SK-N-SH (cell line): ENCODE data around the gene PPP1R3F. TPM values are rescaled to one million over a fixed set of nuclear protein-coding genes. Genes with fewer than 3 reads are reported as not detected.
"Not testable (repeated sequence)": the region's sequence is repeated elsewhere in the genome, so short reads cannot be mapped to it uniquely, and the experiment has no call there.

ENCODE experiments used
- CTCF ChIA-PET: fragments of 300-600, 350-600 bp; formaldehyde crosslinking; extraction: SDS; loops from one replicate; lab custom pipeline; 2021; lab: Yijun Ruan, JAX
- POLR2A ChIA-PET: fragments of 350-600 bp; sonication (Branson Sonifier 250); formaldehyde crosslinking; extraction: SDS; loops from one replicate; lab custom pipeline; 2020; ENCODE audit warnings: antibody characterized with exemption, inconsistent platforms; lab: Yijun Ruan, JAX
- DNase-seq: peaks from one replicate; pipeline ENCODE4 v3.0.0; 2012
- H2AFZ ChIP-seq: fragments of 200-600 bp; sonication (generic); 2 replicates; pipeline ENCODE4 v1.8.1; 2016; ENCODE audit warnings: antibody characterized with exemption, mild to moderate bottlenecking, low read depth
- H3F3A ChIP-seq: fragments of 200-600 bp; sonication (generic); replicated peaks from 2 replicates; pipeline ENCODE3; 2016; ENCODE audit warnings: antibody characterized with exemption, mild to moderate bottlenecking; ENCODE audit not compliant: insufficient read depth
- H3K27ac ChIP-seq, 2 experiments: fragments of 200-500 bp in 1 of 2; fragments of 200-600 bp in 1 of 2; sonication (Bioruptor generic) in 1 of 2; sonication (generic), shearing (Covaris generic) in 1 of 2; 2 replicates each; pipeline versions ENCODE4 v1.5.1 to v1.6.1; 2014 to 2016; ENCODE audit warnings: low read depth in 2 of 2, inconsistent platforms in 1 of 2, low read length in 1 of 2, mild to moderate bottlenecking in 1 of 2, mixed read lengths in 1 of 2
- H3K27me3 ChIP-seq: fragments of 200-600 bp; sonication (generic), shearing (Covaris generic); 2 replicates; pipeline ENCODE4 v1.6.1; 2016; ENCODE audit warnings: mixed run types; ENCODE audit not compliant: insufficient read depth
- H3K36me3 ChIP-seq, 2 experiments: fragments of 200-500 bp in 1 of 2; fragments of 200-600 bp in 1 of 2; sonication (Bioruptor generic) in 1 of 2; sonication (generic) in 1 of 2; replicated peaks in 1 of 2; 2 replicates each; pipeline versions ENCODE3 to v1.5.1; 2014 to 2016; ENCODE audit warnings: low read length in 1 of 2, mild to moderate bottlenecking in 1 of 2; ENCODE audit not compliant: insufficient read depth in 2 of 2, control insufficient read depth in 1 of 2
- H3K4me1 ChIP-seq, 2 experiments: fragments of 200-500 bp in 1 of 2; fragments of 200-600 bp in 1 of 2; sonication (Bioruptor generic) in 1 of 2; sonication (generic), shearing (Covaris generic) in 1 of 2; 2 replicates each; pipeline versions ENCODE4 v1.5.1 to v1.6.1; 2014 to 2016; ENCODE audit warnings: low read depth in 1 of 2, low read length in 1 of 2, mixed run types in 1 of 2; ENCODE audit not compliant: insufficient read depth in 2 of 2, control insufficient read depth in 1 of 2
- H3K4me2 ChIP-seq: fragments of 200-600 bp; sonication (generic), shearing (Covaris generic); 2 replicates; pipeline ENCODE4 v1.6.1; 2017; ENCODE audit warnings: mixed run types
- H3K4me3 ChIP-seq, 2 experiments: fragments of 200-500 bp in 1 of 2; fragments of 200-600 bp in 1 of 2; sonication (Bioruptor generic) in 1 of 2; sonication (generic), shearing (Covaris generic) in 1 of 2; 2 replicates each; pipeline versions ENCODE4 v1.5.1 to v1.8.1; 2014 to 2016; ENCODE audit warnings: low read depth in 2 of 2, inconsistent platforms in 1 of 2, low read length in 1 of 2, mild to moderate bottlenecking in 1 of 2, mixed read lengths in 1 of 2, moderate library complexity in 1 of 2
- H3K79me2 ChIP-seq: fragments of 200-600 bp; sonication (generic); 2 replicates; pipeline ENCODE4 v1.8.1; 2017; ENCODE audit warnings: mild to moderate bottlenecking; ENCODE audit not compliant: insufficient read depth
- H3K9ac ChIP-seq: fragments of 200-600 bp; sonication (generic); 2 replicates; pipeline ENCODE4 v1.6.1; 2017; ENCODE audit warnings: mixed run types
- H3K9me2 ChIP-seq: fragments of 200-600 bp; sonication (generic); 2 replicates; pipeline ENCODE4 v1.6.1; 2017; ENCODE audit warnings: mixed run types
- H3K9me3 ChIP-seq: fragments of 200-600 bp; sonication (generic); 2 replicates; pipeline ENCODE4 v1.6.1; 2017; ENCODE audit warnings: mixed run types, mild to moderate bottlenecking, moderate library complexity
- H4K20me1 ChIP-seq: fragments of 200-600 bp; sonication (generic); 2 replicates; pipeline ENCODE4 v1.6.1; 2017; ENCODE audit warnings: mild to moderate bottlenecking, mixed run types; ENCODE audit not compliant: insufficient read depth
- CHD2 ChIP-seq: fragments of 150-350 bp; IDR thresholded peaks from 2 replicates; pipeline ENCODE4 v1.6.1; 2018; ENCODE audit warnings: low read length; ENCODE audit not compliant: partially characterized antibody
- ELF1 ChIP-seq: IDR thresholded peaks from 2 replicates; pipeline ENCODE4 v1.4.0; 2012
- EP300 ChIP-seq, 2 experiments: IDR thresholded peaks; 2 replicates each; pipeline versions ENCODE4 v1.4.0 to v1.6.1; 2012; ENCODE audit warnings: borderline replicate concordance in 1 of 2, low read depth in 1 of 2, low read length in 1 of 2
- EZH2phosphoT487 ChIP-seq: fragments of 200-600 bp; sonication (generic); IDR thresholded peaks from 2 replicates; pipeline ENCODE4 v1.6.1; 2017; ENCODE audit warnings: low read depth, mixed run types, mild to moderate bottlenecking, antibody characterized with exemption, moderate library complexity, borderline replicate concordance
- FOSL2 ChIP-seq: IDR thresholded peaks from 2 replicates; pipeline ENCODE4 v1.4.0; 2012; ENCODE audit warnings: low read depth, mild to moderate bottlenecking, moderate library complexity, borderline replicate concordance
- FOXJ3 ChIP-seq: sonication (generic); formaldehyde crosslinking; IDR thresholded peaks from 2 replicates; pipeline ENCODE4 v1.5.1; 2020; ENCODE audit warnings: mild to moderate bottlenecking, missing genetic modification reagents
- GATA2 ChIP-seq: sonication (generic); formaldehyde crosslinking; IDR thresholded peaks from 2 replicates; pipeline ENCODE4 v1.5.0; 2020; ENCODE audit warnings: mild to moderate bottlenecking, missing genetic modification reagents
- JUND ChIP-seq: IDR thresholded peaks from 2 replicates; pipeline ENCODE4 v1.4.0; 2012
- MEF2A ChIP-seq: IDR thresholded peaks from 2 replicates; pipeline ENCODE4 v1.4.0; 2012; ENCODE audit warnings: low read depth, borderline replicate concordance
- MXI1 ChIP-seq: IDR thresholded peaks from 2 replicates; pipeline ENCODE4 v1.6.1; 2012; ENCODE audit warnings: mild to moderate bottlenecking, low read depth, low read length, improper control_type of control experiment
- POLR2AphosphoS5 ChIP-seq: IDR thresholded peaks from 2 replicates; pipeline ENCODE4 v1.6.1; 2012; ENCODE audit warnings: low read depth, low read length
- RAD21 ChIP-seq: IDR thresholded peaks from 2 replicates; pipeline ENCODE4 v1.6.1; 2012; ENCODE audit warnings: mild to moderate bottlenecking, low read length
- RFX5 ChIP-seq: IDR thresholded peaks from 2 replicates; pipeline ENCODE4 v1.6.1; 2012; ENCODE audit warnings: mild to moderate bottlenecking, improper control_type of control experiment, low read length
- RXRA ChIP-seq: IDR thresholded peaks from 2 replicates; pipeline ENCODE4 v1.4.0; 2012; ENCODE audit warnings: low read depth, mild to moderate bottlenecking, borderline replicate concordance
- SIN3A ChIP-seq: IDR thresholded peaks from 2 replicates; pipeline ENCODE4 v1.6.1; 2012; ENCODE audit warnings: low read depth, mild to moderate bottlenecking, low read length, moderate library complexity, borderline replicate concordance
- SMC3 ChIP-seq: IDR thresholded peaks from 2 replicates; pipeline ENCODE4 v1.6.1; 2012; ENCODE audit warnings: low read depth, low read length, improper control_type of control experiment
- TCF12 ChIP-seq: IDR thresholded peaks from 2 replicates; pipeline ENCODE4 v1.4.0; 2012
- WGBS: methylation state at CpG from one replicate; pipeline ENCODE4 v1.1.6; 2017; ENCODE audit warnings: low lambda C conversion rate; 5-methylcytosine and 5-hydroxymethylcytosine counted together
- polyA plus RNA-seq, 3 experiments: library from polyadenylated mRNA; depleted of rRNA; stranded (reverse); fragments of >200 nt; gene quantifications; 2 replicates each; pipeline ENCODE4 v1.2.3, GENCODE V29; 2012
- TF ChIP-seq, protein P1 (sequence below): fragments of 150-350 bp; IDR thresholded peaks from 2 replicates; pipeline ENCODE4 v1.6.1; 2016; ENCODE audit warnings: mild to moderate bottlenecking, low read depth, low read length
- TF ChIP-seq, protein P2 (sequence below): fragments of 150-350 bp; IDR thresholded peaks from 2 replicates; pipeline ENCODE4 v1.6.1; 2017; ENCODE audit warnings: antibody characterized with exemption, low read length, low read depth, borderline replicate concordance
- TF ChIP-seq, protein P3 (sequence below): fragments of 200-600 bp; sonication (generic); IDR thresholded peaks from 2 replicates; pipeline ENCODE4 v1.6.1; 2017; ENCODE audit warnings: antibody characterized with exemption, mild to moderate bottlenecking, moderate library complexity

PPP1R3F gene
- polyA plus RNA-seq, 1 of the 3 experiments (the other 2 are of a cell fraction) = 6.2 TPM

DNA sequence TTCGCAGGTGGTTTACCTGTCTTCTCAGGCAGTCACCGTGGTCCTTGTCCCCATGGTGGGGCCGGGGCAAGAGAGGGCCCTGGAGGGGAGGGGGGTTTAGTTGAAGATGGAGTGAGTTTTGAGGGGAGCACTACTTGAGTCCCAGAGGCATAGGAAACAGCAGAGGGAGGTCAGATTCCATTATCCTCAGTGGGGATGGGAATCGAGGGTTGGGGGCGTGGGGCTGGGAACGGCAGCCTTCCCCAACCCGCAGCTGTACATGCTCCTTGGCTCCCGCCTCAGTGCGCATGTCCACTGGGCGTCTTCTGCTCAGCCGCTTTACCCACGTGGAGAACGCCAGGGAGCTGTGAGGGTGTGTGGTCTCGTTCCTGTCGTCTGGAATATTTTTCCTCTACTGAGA is 33.8 kb downstream of the PPP1R3F start, which contains the start of gene GAGE10:
GAGE10 (plus strand) TSS at position 301 of the 400 bp plus-strand sequence. CDS start 1,214 bp downstream, outside the sequence.
- DNase-seq = no peak
- ChIA-PET POLR2A (no interaction called here), CTCF (no interaction called here)
- whole genome bisulfite sequencing = 13% methylated on average over 5 of the region's 15 CpGs
- Histone ChIP-seq H3K27me3 (peaks cover 40% of the 10 kb centered on the region; the same call in 1 of the 2 replicates), H2AFZ (no peak within 1 kb of the TSS), H3K9me3 (no peaks in the 10 kb centered on the region), H3F3A (no peaks in the 10 kb centered on the region), H3K79me2 (no peaks in the 10 kb centered on the region), H3K36me3 (no peaks in the 10 kb centered on the region), H3K4me1 (no peaks in the 10 kb centered on the region), H3K9me2 (no peaks in the 10 kb centered on the region), H3K27ac (no peak within 1 kb of the TSS), H3K4me2 (no peak within 1 kb of the TSS), H3K9ac (no peak within 1 kb of the TSS), H3K4me3 (no peak within 1 kb of the TSS), H4K20me1 (no peaks in the 10 kb centered on the region)
- no peak for TF ChIP-seq MEF2A
- no peak for TF ChIP-seq FOXJ3 (CRISPR knock-in tag)
- no peak for TF ChIP-seq RXRA
- no peak for TF ChIP-seq EP300 (IDR thresholded peaks at IDR 0.05; ENCODE audit: borderline replicate concordance in 1 of 2, low read depth in 1 of 2, low read length in 1 of 2)
- no peak for TF ChIP-seq FOSL2
- TF ChIP-seq POLR2AphosphoS5 = no peak
- TF ChIP-seq CHD2 = no peak
- TF ChIP-seq EZH2phosphoT487 = no peak
- no peak for TF ChIP-seq MXI1
- TF ChIP-seq, protein P1, sequence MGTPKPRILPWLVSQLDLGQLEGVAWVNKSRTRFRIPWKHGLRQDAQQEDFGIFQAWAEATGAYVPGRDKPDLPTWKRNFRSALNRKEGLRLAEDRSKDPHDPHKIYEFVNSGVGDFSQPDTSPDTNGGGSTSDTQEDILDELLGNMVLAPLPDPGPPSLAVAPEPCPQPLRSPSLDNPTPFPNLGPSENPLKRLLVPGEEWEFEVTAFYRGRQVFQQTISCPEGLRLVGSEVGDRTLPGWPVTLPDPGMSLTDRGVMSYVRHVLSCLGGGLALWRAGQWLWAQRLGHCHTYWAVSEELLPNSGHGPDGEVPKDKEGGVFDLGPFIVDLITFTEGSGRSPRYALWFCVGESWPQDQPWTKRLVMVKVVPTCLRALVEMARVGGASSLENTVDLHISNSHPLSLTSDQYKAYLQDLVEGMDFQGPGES = no peak
- no peak for TF ChIP-seq TCF12
- TF ChIP-seq, protein P2, sequence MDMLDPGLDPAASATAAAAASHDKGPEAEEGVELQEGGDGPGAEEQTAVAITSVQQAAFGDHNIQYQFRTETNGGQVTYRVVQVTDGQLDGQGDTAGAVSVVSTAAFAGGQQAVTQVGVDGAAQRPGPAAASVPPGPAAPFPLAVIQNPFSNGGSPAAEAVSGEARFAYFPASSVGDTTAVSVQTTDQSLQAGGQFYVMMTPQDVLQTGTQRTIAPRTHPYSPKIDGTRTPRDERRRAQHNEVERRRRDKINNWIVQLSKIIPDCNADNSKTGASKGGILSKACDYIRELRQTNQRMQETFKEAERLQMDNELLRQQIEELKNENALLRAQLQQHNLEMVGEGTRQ = no peak
- no peak for TF ChIP-seq JUND
- no peak for TF ChIP-seq GATA2
- no peak for TF ChIP-seq SMC3
- TF ChIP-seq RFX5 = no peak
- TF ChIP-seq ELF1 = no peak
- TF ChIP-seq RAD21 = no peak
- TF ChIP-seq SIN3A = no peak
- TF ChIP-seq, protein P3, sequence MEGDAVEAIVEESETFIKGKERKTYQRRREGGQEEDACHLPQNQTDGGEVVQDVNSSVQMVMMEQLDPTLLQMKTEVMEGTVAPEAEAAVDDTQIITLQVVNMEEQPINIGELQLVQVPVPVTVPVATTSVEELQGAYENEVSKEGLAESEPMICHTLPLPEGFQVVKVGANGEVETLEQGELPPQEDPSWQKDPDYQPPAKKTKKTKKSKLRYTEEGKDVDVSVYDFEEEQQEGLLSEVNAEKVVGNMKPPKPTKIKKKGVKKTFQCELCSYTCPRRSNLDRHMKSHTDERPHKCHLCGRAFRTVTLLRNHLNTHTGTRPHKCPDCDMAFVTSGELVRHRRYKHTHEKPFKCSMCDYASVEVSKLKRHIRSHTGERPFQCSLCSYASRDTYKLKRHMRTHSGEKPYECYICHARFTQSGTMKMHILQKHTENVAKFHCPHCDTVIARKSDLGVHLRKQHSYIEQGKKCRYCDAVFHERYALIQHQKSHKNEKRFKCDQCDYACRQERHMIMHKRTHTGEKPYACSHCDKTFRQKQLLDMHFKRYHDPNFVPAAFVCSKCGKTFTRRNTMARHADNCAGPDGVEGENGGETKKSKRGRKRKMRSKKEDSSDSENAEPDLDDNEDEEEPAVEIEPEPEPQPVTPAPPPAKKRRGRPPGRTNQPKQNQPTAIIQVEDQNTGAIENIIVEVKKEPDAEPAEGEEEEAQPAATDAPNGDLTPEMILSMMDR = no peak

DNA sequence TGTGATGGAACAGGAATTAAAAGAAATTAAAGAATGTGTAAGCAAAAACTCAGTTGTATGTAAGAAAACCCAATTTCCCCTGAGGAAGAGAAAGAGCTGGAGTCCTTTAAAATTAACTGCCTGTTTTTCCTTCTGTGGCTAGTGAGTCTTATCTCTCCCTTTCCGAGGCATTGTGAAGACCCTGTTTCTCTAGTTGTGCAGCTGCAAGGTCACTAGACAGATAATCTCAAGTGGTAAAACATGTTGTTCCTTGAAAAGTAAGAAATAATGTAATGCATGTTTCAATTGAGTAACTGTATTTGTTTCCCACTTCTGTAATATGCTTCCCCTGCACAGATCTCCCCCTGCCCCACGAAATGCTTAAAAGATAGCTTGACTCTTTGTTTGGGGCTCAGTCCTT is 38.2 kb downstream of the PPP1R3F start:
- POLR2A ChIA-PET = interaction anchor here (0.7 kb wide), 1 partner anchor 22 kb away, joined by 3 read pairs; no protein-coding TSS in a partner anchor
- WGBS = 16% methylated on average over 2 of the region's 2 CpGs

More for the DNA sequence above, 38.2 kb downstream of the PPP1R3F start:
- H3F3A ChIP-seq, H4K20me1 ChIP-seq, H3K27ac ChIP-seq, H3K4me3 ChIP-seq, H3K4me1 ChIP-seq, H2AFZ ChIP-seq, H3K9me2 ChIP-seq, H3K9me3 ChIP-seq, H3K9ac ChIP-seq, H3K4me2 ChIP-seq, DNase-seq, H3K79me2 ChIP-seq, H3K36me3 ChIP-seq: not testable (repeated sequence)
- CTCF ChIA-PET = interaction anchor here (0.6 kb wide), 1 partner anchor 8 kb away, joined by 3 read pairs; no protein-coding TSS in a partner anchor
- H3K27me3 ChIP-seq = peaks cover 42% of the 10 kb centered on the region
